ENCODE data around the gene MCM6.
"Not testable (repeated sequence)": the region's sequence is repeated elsewhere in the genome, so short reads cannot be mapped to it uniquely, and the experiment has no call there.

Gene MCM6

GRCh38 chr2:135818937-135819610 lies 57.2 kb downstream of the MCM6 start:
- DNase-seq = no peak

- no peak for DNase-seq
Measured at GRCh38 chr2:135817951-135818350, 58.3 kb downstream of the MCM6 start.

GRCh38 chr2:135817466-135817865 lies 58.8 kb downstream of the MCM6 start:
- no peak for DNase-seq

GRCh38 chr2:135815269-135815668 lies 61.0 kb downstream of the MCM6 start:
- DNase-seq = no peak

GRCh38 chr2:135812907-135813511 lies 63.2 kb downstream of the MCM6 start:
- no peak for DNase-seq

- DNase-seq = not testable (repeated sequence)
Measured at GRCh38 chr2:135807874-135808273, 68.4 kb downstream of the MCM6 start.

GRCh38 chr2:135803278-135803677 lies 73.0 kb downstream of the MCM6 start:
- no peak for DNase-seq

- no peak for DNase-seq
Measured at GRCh38 chr2:135802350-135802749, 73.9 kb downstream of the MCM6 start.

GRCh38 chr2:135800513-135801460 lies 75.5 kb downstream of the MCM6 start:
- no peak for DNase-seq

GRCh38 chr2:135799738-135800137 lies 76.5 kb downstream of the MCM6 start:
- DNase-seq = no peak

GRCh38 chr2:135798762-135799161 lies 77.5 kb downstream of the MCM6 start:
- no peak for DNase-seq

GRCh38 chr2:135798275-135798705 lies 78.0 kb downstream of the MCM6 start:
- DNase-seq = no peak

- DNase-seq = peak; percentile 62 to 73
Measured at GRCh38 chr2:135797497-135798274, 78.6 kb downstream of the MCM6 start.

GRCh38 chr2:135796606-135797005 lies 79.6 kb downstream of the MCM6 start:
- DNase-seq = no peak

GRCh38 chr2:135795641-135796040 lies 80.6 kb downstream of the MCM6 start:
- not testable (repeated sequence) for DNase-seq

- DNase-seq = peak in 1 of 2 experiments; percentile 40
Measured at GRCh38 chr2:135792401-135793150, 83.7 kb downstream of the MCM6 start.

- DNase-seq = no peak
Measured at GRCh38 chr2:135791418-135792190, 84.6 kb downstream of the MCM6 start.

- no peak for DNase-seq
Measured at GRCh38 chr2:135790423-135790822, 85.8 kb downstream of the MCM6 start.
